Measurements from ENCODE around the gene ANAPC2. TPM values are rescaled to one million over a fixed set of nuclear protein-coding genes. Genes with fewer than 3 reads are reported as not detected.
A peak's percentile ranks its signal among the peaks of the same experiment; 100 is the strongest.
"Not testable (repeated sequence)": the region's sequence is repeated elsewhere in the genome, so short reads cannot be mapped to it uniquely, and the experiment has no call there.

ANAPC2 gene
- total RNA-seq, 2 experiments from 2014 or later: 34.8 to 36.6 TPM

DNA sequence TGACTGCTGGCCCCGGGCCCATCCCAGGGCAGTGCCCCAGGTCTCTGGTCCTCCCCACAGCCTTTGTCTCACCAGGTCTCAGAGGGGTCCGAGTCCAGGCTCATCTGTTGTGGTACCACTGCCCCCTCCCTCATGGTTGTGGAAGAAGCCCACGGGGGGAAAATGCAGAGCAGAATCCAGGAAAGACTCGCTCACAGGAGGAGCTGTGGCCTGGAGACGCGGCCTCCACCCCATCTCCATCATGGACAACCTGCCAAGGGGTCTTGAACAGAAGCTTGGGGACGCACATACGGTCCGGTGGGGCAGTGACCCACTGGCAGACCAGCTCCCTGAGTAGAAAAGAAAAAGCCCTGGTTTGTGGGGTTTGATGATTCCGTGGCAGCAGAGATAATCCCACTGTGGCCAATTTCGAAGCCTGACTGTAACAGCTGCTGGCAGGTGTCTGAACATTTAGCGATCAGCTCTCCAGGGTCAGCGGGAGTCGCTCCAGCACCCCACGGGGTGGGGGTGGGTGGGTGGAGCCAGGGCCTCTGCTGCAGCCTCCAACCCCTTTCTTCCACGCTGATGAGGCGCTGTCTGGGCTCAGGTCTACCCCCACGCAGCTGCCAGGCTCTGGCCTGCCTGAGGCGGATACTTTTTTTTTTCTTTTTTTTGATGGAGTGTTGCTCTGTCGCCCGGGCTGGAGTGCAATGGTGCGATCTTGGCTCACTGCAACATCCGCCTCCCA is 51.3 kb downstream of the ANAPC2 start:
- DNase-seq: no peak
- Mint-ChIP-seq H3K27ac (no peak overlapping the region), H3K27me3 (ENCODE audit: low read depth) (peaks cover 43% of the 10 kb centered on the region), H3K4me3 (no peak overlapping the region), H3K9me3 (no peaks in the 10 kb centered on the region), H3K4me1 (ENCODE audit: low read depth) (peaks cover 2% of the 10 kb centered on the region), H3K36me3 (ENCODE audit: low read depth) (no peaks in the 10 kb centered on the region)
- CTCF ChIA-PET: no interaction called here
- intact Hi-C loops (cut with micrococcal nuclease): no loop called here

DNA sequence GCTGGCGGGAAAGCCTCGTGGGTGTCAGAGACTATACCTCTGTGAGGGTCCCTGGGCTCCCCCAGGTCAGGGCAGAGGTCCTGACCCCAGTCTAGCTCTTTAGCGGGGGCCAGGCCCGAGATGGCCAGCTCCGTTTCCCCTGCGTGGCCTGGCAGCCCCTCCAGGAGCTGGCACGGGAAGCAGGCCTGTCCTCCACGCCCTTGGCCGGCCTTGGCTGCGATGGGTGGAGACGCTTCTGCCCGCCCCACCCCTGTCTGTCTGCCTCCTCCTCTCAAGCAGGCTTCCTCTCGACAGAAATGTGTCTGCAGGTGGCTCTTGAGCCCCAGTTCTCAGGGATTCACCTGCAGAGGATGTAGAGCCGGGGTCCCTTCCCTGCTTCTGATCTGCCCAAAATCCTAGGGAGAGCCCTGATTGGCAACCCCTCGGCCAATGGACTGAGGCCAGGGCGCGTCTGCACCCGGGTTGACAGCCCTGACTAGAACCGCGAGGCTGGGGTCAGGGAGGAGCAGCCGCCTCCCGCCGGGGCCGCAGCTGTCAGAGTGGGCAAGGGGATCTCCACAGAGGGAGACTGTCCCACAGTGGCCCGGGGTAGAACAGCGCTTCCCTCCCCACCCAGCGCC is 52.0 kb downstream of the ANAPC2 start:
- no peak overlapping the region for H3K4me3 Mint-ChIP-seq
- peaks cover 40% of the 10 kb centered on the region for H3K27me3 Mint-ChIP-seq (ENCODE audit: low read depth)
- DNase-seq: no peak
- no peaks in the 10 kb centered on the region for H3K9me3 Mint-ChIP-seq
- no peaks in the 10 kb centered on the region for H3K36me3 Mint-ChIP-seq (ENCODE audit: low read depth)
- H3K27ac Mint-ChIP-seq: no peak overlapping the region
- CTCF ChIA-PET: no interaction called here
- intact Hi-C loops (cut with micrococcal nuclease): no loop called here
- peaks cover 2% of the 10 kb centered on the region for H3K4me1 Mint-ChIP-seq (ENCODE audit: low read depth)

DNA sequence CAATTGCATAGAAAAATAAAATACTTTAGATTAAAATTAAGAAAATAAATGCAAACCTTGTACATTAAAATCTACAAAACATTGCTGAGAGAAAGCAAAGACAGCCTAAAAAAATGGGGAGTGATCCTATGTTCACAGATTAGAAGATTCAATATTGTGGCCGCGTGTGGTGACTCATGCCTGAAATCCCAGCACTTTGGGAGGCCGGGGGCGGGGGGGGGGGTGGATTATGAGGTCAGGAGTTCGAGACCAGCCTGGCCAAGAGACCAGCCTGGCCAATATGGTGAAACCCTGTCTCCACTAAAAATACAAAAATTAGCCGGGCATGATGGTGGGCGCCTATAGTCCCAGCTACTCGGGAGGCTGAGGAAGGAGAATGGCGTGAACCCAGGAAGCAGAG is 53.2 kb downstream of the ANAPC2 start:
- DNase-seq; H3K4me1 Mint-ChIP-seq (ENCODE audit: low read depth); H3K4me3 Mint-ChIP-seq; H3K36me3 Mint-ChIP-seq (ENCODE audit: low read depth); CTCF ChIA-PET; H3K27ac Mint-ChIP-seq; intact Hi-C loops (cut with micrococcal nuclease); H3K9me3 Mint-ChIP-seq: not testable (repeated sequence)
- peaks cover 37% of the 10 kb centered on the region for H3K27me3 Mint-ChIP-seq (ENCODE audit: low read depth)

DNA sequence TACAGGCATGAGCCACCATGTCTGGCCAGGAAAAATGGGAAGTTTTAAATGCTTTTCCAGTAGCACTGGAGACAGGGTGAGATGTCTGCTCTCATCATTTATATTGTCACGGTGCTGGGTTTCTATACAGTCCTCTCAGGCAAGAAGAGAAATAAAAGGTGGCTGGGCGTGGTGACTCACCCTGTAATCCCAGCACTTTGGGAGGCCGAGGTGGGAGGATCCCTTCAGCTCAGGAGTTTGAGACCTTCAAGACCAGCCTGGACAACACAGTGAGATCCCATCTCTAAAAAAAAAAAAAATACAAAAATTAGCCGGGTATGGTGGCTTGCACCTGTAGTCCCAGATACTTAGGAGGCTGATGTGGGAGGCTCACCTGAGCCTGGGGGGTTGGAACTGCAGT is 54.2 kb downstream of the ANAPC2 start:
- H3K4me1 Mint-ChIP-seq (ENCODE audit: low read depth): no peaks in the 10 kb centered on the region
- no peak for DNase-seq
- H3K9me3 Mint-ChIP-seq: no peaks in the 10 kb centered on the region
- no peak overlapping the region for H3K4me3 Mint-ChIP-seq
- H3K36me3 Mint-ChIP-seq (ENCODE audit: low read depth): no peaks in the 10 kb centered on the region
- CTCF ChIA-PET: no interaction called here
- H3K27ac Mint-ChIP-seq: no peak overlapping the region
- intact Hi-C loops (cut with micrococcal nuclease): no loop called here
- peaks cover 29% of the 10 kb centered on the region for H3K27me3 Mint-ChIP-seq (ENCODE audit: low read depth)

GRCh38 chr9:137130176-137130755 is 58.1 kb downstream of the ANAPC2 start:
- Mint-ChIP-seq H3K27ac (no peak overlapping the region), H3K4me3 (peak overlapping the region; percentile 72), H3K9me3 (no peaks in the 10 kb centered on the region), H3K27me3 (ENCODE audit: low read depth) (peaks cover 5% of the 10 kb centered on the region), H3K4me1 (ENCODE audit: low read depth) (peaks cover 17% of the 10 kb centered on the region), H3K36me3 (ENCODE audit: low read depth) (peaks cover 7% of the 10 kb centered on the region)
- DNase-seq: no peak
- CTCF ChIA-PET: interaction anchor here (0.6 to 1.9 kb wide), 9 partner anchors 8 to 237 kb away, joined by 3 to 10 read pairs (median 3); partner anchors contain the start of gene RNF224
- intact Hi-C loops (cut with micrococcal nuclease): no loop called here

GRCh38 chr9:137129456-137130175 is 58.7 kb downstream of the ANAPC2 start:
- intact Hi-C loops (cut with micrococcal nuclease): loop anchor here (1.0 to 5.0 kb wide), 8 partner anchors 21 to 112 kb away; partner anchors contain the start of genes ANAPC2, LRRC26, MAN1B1 and NPDC1
- peak overlapping the region; percentile 91 for H3K4me3 Mint-ChIP-seq
- peaks cover 7% of the 10 kb centered on the region for H3K36me3 Mint-ChIP-seq (ENCODE audit: low read depth)
- peak; percentile 92 for DNase-seq
- CTCF ChIA-PET: interaction anchor here (0.6 to 1.9 kb wide), 9 partner anchors 11 to 236 kb away, joined by 3 to 10 read pairs (median 4); partner anchors contain the start of gene RNF224
- H3K9me3 Mint-ChIP-seq: no peaks in the 10 kb centered on the region
- peaks cover 5% of the 10 kb centered on the region for H3K27me3 Mint-ChIP-seq (ENCODE audit: low read depth)
- peak overlapping the region; percentile 74 for H3K27ac Mint-ChIP-seq
- peaks cover 17% of the 10 kb centered on the region for H3K4me1 Mint-ChIP-seq (ENCODE audit: low read depth)

DNA sequence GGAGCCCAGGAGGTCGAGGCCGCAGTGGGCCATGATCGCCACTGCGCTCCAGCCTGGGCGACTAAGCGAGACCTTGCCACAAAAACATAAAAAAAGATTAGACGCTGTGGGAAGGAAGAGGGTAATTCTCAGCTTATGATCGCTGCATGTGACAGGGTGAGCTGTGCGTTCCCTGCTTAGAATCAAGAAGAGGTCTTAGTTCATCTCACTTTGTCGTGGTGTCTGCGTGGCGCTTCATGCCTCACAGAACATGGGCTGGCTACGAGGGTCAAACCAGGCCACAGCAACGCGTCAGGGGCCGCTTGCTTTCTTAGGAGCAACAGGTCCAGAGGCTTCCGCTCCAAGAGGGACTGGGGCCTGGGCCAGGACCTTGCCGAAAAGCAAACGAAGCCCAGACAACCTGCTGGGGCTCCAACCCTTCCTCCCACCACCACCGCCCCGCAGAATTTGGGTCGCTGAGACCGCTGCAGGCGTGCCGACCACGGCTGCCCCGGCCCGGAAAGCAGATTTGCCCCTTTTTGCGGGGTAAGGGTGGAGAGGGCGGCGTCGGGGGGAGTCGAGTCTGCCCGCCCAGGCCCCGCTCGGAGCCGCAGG is 59.4 kb downstream of the ANAPC2 start:
- peak; percentile 27 for DNase-seq
- H3K27ac Mint-ChIP-seq: peak overlapping the region; percentile 90
- no peaks in the 10 kb centered on the region for H3K9me3 Mint-ChIP-seq
- peaks cover 2% of the 10 kb centered on the region for H3K27me3 Mint-ChIP-seq (ENCODE audit: low read depth)
- CTCF ChIA-PET: interaction anchor here (0.9 to 1.8 kb wide), 7 partner anchors 10 to 236 kb away, joined by 3 to 10 read pairs (median 4); no protein-coding TSS in a partner anchor
- peaks cover 7% of the 10 kb centered on the region for H3K36me3 Mint-ChIP-seq (ENCODE audit: low read depth)
- peak overlapping the region; percentile 91 for H3K4me3 Mint-ChIP-seq
- intact Hi-C loops (cut with micrococcal nuclease): loop anchor here (1.0 to 5.0 kb wide), 9 partner anchors 22 to 294 kb away; partner anchors contain the start of genes ANAPC2, EXD3, LRRC26 and MAN1B1
- H3K4me1 Mint-ChIP-seq (ENCODE audit: low read depth): peaks cover 17% of the 10 kb centered on the region

DNA sequence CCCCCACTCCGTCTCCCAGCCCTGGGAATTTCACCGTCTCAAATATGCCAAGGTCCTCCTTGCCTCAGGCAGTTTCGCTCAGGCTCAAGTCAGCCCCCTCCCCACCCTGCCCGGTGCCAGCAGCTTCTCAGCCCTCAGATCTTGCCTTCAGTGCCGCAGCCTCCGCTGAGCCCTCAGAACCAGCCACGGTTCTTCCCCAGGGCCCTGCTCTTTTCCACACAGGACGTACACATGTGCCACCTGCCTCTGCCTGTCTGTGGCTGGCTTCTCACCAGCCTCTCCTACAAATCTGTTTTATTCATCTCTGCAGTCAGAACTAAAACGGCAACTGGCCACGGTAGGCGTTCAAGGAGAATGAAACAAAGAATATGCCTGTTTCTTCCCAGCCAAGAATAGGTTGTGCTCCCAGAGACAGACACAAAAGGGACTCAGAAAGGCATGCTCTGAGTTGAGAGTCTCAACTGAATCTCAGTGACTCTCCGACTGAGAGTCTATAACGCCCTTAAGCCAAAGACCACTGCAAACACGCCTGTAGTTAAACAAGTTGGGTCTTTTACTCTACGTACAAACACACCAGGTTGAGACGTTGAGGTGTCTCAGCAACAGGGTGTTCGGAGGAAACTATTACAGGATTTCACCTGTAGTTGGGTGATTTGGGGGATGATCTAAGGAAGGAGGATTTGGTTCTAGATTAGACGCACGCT is 60.0 kb downstream of the ANAPC2 start:
- peak; percentile 62 for DNase-seq
- CTCF ChIA-PET: interaction anchor here (0.6 to 3.4 kb wide), 4 partner anchors 32 to 99 kb away, joined by 3 to 14 read pairs (median 6); partner anchors contain the start of gene RNF224
- Mint-ChIP-seq H3K27ac (peak overlapping the region; percentile 90), H3K4me1 (ENCODE audit: low read depth) (peaks cover 19% of the 10 kb centered on the region), H3K36me3 (ENCODE audit: low read depth) (peaks cover 7% of the 10 kb centered on the region), H3K27me3 (ENCODE audit: low read depth) (peaks cover 2% of the 10 kb centered on the region), H3K4me3 (peak overlapping the region; percentile 91), H3K9me3 (no peaks in the 10 kb centered on the region)
- intact Hi-C loops (cut with micrococcal nuclease): loop anchor here (1.0 to 5.0 kb wide), 6 partner anchors 22 to 295 kb away; partner anchors contain the start of genes ANAPC2, EXD3, LRRC26 and MAN1B1

GRCh38 chr9:137127301-137128157 is 60.8 kb downstream of the ANAPC2 start:
- peaks cover 7% of the 10 kb centered on the region for H3K36me3 Mint-ChIP-seq (ENCODE audit: low read depth)

DNA sequence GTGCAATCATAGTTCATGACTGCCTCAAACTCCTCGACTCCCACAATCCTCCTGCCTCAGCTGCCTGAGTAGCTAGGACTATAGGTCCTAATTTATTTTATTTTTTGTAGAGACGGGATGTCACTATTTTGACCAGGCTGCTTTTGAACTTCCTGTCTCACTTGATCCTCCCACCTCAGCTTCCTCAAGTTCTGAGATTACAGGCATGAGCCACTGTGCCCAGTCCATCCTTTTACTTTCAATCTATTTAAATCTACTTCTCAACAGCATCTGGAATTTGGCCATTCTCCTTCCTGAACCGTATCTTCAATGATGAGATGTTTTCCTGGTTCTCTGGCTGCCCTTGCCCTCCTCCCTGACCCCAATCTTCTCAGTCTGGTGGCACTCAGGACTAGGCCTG is 61.6 kb downstream of the ANAPC2 start:
- H3K27ac Mint-ChIP-seq: peak overlapping the region; percentile 90
- peaks cover 19% of the 10 kb centered on the region for H3K4me1 Mint-ChIP-seq (ENCODE audit: low read depth)
- no peaks in the 10 kb centered on the region for H3K9me3 Mint-ChIP-seq
- intact Hi-C loops (cut with micrococcal nuclease): loop anchor here (5.0 kb wide), 4 partner anchors 39 to 79 kb away; partner anchors contain the start of genes ANAPC2, LRRC26, MAN1B1 and NPDC1
- DNase-seq: no peak
- CTCF ChIA-PET: interaction anchor here (0.6 to 3.4 kb wide), 4 partner anchors 18 to 110 kb away, joined by 3 to 14 read pairs (median 4); partner anchors contain the start of gene RNF224
- H3K4me3 Mint-ChIP-seq: peak overlapping the region; percentile 91
- H3K27me3 Mint-ChIP-seq (ENCODE audit: low read depth): peaks cover 2% of the 10 kb centered on the region
- H3K36me3 Mint-ChIP-seq (ENCODE audit: low read depth): peaks cover 7% of the 10 kb centered on the region

More at GRCh38 chr9:137127301-137128157, 60.8 kb downstream of the ANAPC2 start:
- Mint-ChIP-seq H3K27ac (peak overlapping the region; percentile 90), H3K27me3 (ENCODE audit: low read depth) (peaks cover 2% of the 10 kb centered on the region), H3K4me3 (peak overlapping the region; percentile 91), H3K4me1 (ENCODE audit: low read depth) (peaks cover 19% of the 10 kb centered on the region), H3K9me3 (no peaks in the 10 kb centered on the region)
- DNase-seq: peak; percentile 52
- CTCF ChIA-PET: interaction anchor here (0.6 to 3.4 kb wide), 5 partner anchors 43 to 109 kb away, joined by 3 to 14 read pairs (median 4); partner anchors contain the start of gene RNF224
- intact Hi-C loops (cut with micrococcal nuclease): loop anchor here (1.0 to 5.0 kb wide), 6 partner anchors 23 to 296 kb away; partner anchors contain the start of genes ANAPC2, EXD3, LRRC26 and MAN1B1

All from activated naive CD4-positive, alpha-beta T cell treated with anti-CD3 and anti-CD28 coated beads for 36 hours (primary cell).